22Rv1 (cell line): ENCODE measurements around the gene CLK4.

Experiments
- H3K27ac ChIP-seq: fragments of 450-650 bp; 2 replicates; pipeline ENCODE4 v1.5.1; 2017
- CTCF ChIP-seq: fragments of 450-650 bp; IDR thresholded peaks from 2 replicates; pipeline ENCODE4 v1.5.1; 2017; ENCODE audit warnings: mild to moderate bottlenecking
- ZFX ChIP-seq: fragments of 450-650 bp; IDR thresholded peaks from 2 replicates; pipeline ENCODE4 v1.6.1; 2017; ENCODE audit warnings: antibody characterized with exemption, borderline replicate concordance

The CLK4 gene

GRCh38 chr5:178637356-178638074 is 10.7 kb upstream of the CLK4 start:
- H3K27ac ChIP-seq: no peak overlapping the region
- TF ChIP-seq CTCF (no peak), ZFX (no peak)

GRCh38 chr5:178632285-178632684 is 5.4 kb upstream of the CLK4 start:
- no peak for TF ChIP-seq CTCF
- TF ChIP-seq ZFX: no peak
- H3K27ac ChIP-seq: no peak overlapping the region

DNA sequence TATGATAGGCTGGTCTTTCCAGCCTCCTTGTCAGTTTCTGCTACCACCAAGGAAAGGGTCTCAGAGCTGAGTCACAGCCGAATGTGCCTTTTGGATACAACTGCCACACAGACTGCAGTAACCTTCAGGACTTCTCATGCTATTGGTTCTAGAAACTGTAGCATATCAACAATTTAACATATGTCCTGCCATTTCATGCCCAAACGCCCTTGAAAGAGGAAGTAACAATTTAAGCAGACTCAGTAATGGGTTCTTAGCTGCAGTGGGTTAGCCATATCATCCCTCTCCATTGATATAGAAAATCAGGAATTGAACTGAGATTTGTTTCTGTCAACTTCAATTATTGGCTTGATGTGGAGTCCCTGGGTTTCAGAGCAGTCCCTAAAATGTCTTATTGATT is 4.1 kb upstream of the CLK4 start:
- H3K27ac ChIP-seq: no peak overlapping the region
- TF ChIP-seq CTCF (no peak), ZFX (no peak)

DNA sequence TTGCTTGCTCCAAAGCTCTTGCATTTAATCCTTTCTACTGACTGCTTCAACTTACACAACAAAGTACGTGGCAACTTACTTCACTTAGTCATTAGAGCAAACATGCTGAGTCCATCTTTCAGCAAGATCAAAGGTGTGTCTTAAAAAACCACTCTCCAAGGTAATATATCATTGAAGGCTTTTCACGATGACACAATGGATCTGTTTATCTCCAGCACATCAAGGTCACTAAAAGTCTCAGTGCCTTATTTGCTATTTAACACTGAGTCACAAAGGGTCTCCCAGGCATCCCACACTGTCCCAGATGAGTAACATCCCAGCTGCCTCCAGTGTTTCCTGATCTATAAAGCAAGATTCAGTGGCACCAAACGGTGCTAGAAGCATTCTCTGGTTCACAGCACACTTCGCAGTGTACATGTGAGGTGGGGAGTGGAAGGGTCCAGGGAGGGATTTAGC is 3.7 kb upstream of the CLK4 start:
- TF ChIP-seq ZFX (no peak), CTCF (no peak)
- H3K27ac ChIP-seq: no peak overlapping the region

GRCh38 chr5:178627259-178627598 is 379 bp upstream of the CLK4 start:
- H3K27ac ChIP-seq: no peak overlapping the region
- TF ChIP-seq CTCF (no peak), ZFX (no peak)

DNA sequence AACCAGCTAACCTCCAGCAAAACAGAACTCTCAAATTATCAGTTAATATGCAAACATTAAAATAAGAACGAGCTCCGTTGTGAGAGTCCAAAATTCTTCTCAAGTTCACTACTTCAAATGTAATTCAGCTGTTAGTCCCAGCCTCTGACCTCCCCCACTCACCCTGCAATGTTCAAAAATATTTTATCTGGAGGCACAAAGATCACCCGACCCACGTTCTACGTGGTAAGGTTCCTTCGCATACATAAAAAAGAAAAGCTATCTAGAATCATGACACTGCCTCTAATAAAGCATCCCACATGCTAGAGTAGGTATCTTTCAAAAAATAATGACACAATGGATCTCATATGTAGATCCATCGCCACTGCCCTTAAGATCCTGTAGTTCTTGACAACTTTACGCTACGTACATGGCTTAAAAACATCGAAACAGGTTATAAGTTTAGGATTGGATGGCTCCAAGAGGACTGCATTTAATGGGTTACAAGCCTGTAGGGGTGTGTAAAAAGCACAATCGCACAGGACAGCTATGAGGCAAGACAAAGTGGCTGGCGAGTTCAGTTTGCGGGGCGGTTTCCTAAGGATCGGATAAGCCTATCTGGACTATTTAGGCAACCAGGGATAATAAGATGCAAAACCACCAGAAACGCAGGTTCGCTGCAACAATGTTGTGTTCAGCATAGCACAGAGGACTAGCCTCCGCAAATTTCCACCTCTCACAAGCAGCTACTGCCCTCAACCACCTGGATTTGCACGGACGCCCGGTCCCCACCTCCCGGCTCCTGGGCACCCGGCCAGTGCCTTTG is 969 bp downstream of the CLK4 start:
- H3K27ac ChIP-seq: peak overlapping the region; percentile 64
- no peak for TF ChIP-seq CTCF
- TF ChIP-seq ZFX: no peak
